NK-92 treated with Interleukin-12 subunit alpha and Interleukin-12 subunit beta, amount 100 ng/mL, for 24 hours (cell line): Measurements from ENCODE around the gene TREH.

Source experiments
- DNase-seq: peaks from one replicate; lab custom pipeline; 2025; lab: John Stamatoyannopoulos, UW

TREH gene

DNA sequence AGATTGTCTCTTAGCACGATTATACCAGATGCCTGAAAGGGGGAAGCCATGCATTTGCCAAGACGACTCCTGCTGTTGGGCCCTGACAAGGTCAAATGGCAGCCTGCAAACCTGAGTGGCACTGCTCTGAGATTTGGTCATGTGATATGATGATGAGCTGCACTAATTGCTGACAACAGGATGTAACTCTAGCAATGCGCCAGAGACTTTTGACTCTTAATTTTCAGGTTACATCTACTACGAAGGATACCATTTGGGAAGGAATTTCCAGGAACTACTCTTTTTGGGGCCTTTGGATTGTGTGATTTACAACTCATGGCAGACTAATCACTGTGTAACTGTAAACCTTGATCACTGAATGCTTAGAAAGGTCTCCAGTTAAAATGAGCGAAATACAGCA is 13.1 kb downstream of the TREH start:
- DNase-seq: no peak

- no peak for DNase-seq
These were observed 15.5 kb downstream of the TREH start for GRCh38 chr11:118663902-118664301.

GRCh38 chr11:118663381-118663780 is 16.1 kb downstream of the TREH start:
- DNase-seq: no peak

DNA sequence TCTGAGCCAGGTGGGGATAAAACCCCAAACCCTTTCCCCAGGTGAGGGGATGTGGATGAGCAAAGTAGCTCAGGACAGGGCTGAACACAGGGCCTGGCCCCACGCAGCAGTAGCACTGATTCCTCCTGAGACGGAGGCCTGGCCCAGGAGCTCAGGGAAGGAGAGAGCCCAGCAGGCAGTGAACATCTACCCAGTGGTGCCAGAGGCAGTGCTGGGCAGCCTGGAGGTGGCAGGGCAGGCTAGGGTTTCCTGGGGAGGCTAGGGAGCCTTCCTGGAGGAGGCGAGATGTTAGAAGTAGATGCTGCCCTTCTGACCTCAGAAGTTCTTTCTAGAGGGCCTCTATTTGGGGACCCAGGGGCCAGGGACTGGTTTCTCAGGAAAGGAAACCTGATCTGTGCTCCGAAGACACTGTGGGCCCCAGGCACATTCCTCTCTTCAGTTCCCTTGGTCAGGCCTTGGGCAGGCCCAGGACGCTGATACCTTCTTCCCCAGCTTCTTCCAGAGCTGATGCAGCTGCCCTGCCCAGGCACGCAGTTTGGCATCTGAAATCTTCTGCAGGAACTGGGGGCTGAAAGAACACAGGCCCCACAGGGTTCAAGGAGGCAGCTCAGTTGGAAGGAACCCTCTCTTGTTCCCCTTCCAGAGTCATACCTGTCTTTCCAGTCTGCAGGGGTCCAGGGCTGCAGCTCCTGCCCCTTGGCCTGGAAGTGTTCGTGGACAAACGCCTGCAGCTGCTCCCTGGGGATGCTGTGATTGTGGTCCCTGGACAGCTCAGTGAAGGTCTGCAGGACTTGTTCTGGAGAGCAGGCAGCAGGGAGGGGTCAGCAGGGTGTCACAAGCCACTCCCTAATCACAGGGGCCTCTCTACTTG is 16.8 kb downstream of the TREH start:
- DNase-seq: no peak

- no peak for DNase-seq
These were observed 17.8 kb downstream of the TREH start for GRCh38 chr11:118661425-118662301.

GRCh38 chr11:118660681-118661424 is 18.6 kb downstream of the TREH start:
- DNase-seq: no peak

- no peak for DNase-seq
These were observed 19.3 kb downstream of the TREH start for GRCh38 chr11:118659953-118660680.

DNA sequence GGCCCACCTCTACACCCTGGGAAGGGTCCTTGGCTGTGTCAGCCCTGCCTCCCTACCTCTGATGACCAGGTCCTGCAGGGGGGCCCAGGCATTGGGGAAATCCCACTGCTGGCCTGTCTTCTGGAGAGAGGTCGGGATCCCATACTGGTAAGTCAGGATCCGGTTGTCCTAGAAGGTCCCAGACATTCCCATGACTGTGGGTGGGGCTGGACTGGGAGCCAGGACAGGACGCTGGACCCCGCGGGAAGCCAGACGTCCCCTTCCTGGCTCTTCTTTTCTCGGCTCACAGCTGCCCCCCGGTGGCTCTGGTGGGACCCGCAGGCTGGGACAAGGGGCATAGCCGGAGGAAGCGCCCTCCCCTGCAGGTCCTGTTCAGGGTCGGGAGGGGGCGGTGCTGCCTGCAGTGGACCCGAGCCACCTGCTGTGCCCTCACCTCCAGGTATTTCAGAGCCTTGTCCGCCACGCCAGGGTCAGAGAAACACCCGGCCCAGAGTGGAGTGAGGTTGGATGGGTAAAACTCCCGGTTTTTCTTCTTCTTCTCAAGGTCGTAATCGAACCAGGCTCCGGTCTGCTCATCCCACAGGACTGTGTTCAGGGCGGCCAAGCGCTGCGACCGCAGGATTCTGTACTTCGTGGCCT is 20.0 kb downstream of the TREH start:
- peak; percentile 70 for DNase-seq

GRCh38 chr11:118658429-118659313 is 20.8 kb downstream of the TREH start:
- no peak for DNase-seq

DNA sequence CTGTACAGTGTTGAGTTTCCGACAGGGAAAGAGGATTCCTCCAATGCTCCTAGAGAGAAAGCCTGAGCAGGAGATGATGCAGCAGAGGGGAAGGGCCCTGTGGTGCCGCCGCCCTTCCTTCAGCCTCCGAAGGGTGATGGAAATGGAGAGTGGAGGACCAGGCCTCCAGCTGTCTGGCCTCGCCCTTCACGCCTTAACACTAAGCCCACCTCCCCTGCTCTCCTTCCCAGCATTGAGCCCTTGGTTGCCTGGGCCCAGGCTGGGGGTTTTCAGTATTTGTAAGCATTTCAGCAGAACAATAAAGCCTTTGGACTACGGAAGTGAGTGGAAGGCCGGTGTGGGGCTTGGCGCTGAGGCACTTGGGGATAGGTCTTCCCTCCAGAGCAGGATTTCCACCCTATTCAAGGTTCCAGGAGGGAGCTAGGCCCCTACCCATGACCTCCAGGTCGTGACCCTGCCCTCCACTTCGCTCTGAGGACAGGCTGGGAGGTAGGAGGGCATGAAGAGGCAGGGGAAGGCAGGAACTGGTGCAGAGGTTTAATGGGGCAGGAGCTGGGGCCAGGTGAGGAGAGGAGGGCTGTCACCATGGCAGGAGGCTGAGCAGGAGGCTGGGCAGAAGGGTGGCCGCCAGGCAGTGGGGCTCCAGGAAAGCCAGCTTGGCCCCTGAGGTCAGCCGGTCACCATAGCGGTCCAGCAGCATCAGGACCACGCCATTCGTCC is 21.6 kb downstream of the TREH start:
- no peak for DNase-seq

GRCh38 chr11:118657238-118657637 is 22.2 kb downstream of the TREH start:
- no peak for DNase-seq

DNA sequence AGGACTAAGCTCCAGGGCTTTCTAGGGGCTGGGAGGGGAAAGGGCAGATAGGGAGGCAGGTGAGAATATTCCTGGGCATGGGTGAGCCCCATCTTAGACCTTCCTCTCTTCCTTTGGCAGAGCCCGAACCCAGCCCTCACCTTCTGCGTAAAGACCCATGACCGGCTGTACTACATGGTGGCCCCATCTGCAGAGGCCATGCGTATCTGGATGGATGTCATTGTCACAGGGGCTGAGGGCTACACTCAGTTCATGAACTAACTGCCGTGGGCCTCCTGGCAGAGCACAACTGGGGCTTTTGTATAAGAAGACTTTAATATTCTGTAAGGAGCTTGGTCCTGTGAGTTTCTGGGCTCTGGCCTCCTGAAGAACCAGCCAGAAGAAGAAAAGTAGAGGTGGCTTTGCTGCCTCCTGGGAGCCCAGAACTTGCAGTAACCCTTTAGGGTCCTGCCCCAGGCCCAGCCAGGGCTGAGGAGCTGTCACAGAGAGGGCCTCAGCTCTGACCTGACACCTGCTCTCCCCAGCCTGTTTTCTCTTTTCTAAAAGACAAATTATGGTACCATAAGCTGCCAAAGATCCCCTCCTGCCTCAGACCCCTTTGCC is 22.8 kb downstream of the TREH start:
- no peak for DNase-seq

DNA sequence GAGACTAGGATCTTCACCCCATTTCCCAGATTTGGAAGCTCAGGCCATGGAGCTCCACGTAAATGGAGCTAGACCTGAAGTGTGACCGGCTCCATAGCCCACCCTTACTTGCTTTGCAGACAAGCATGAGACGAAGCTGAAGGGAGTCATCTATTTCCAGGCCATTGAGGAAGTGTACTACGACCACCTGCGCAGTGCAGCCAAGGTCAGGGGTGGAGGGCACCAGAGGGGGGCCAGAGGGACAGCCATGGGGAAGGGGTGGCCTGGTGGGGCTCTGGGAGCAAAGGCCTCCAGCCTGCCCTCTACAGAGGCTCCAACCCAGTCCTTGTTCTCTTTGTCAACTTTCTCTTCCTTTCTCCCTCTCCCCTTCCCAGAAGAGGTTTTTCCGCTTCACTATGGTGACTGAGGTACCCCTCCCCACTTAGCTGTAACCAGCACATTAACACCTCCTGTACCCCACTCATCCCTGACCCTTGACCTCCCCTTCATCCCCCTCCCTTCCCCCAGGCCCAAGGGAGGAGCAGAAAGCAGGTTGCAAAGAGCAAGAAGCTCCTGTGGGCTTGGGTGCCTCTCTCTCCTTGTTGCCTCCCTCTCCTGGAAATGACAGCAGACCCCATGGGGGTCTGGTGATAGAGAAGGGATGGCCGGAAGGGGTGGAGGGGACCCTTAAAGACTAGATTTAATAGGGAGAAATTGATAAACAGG is 23.8 kb downstream of the TREH start:
- no peak for DNase-seq

- no peak for DNase-seq
These were observed 25.6 kb downstream of the TREH start for GRCh38 chr11:118653684-118654390.

- DNase-seq: no peak
These were observed 26.7 kb downstream of the TREH start for GRCh38 chr11:118652681-118653181.

GRCh38 chr11:118651820-118652219 is 27.6 kb downstream of the TREH start:
- DNase-seq: no peak

GRCh38 chr11:118650366-118650765 is 29.1 kb downstream of the TREH start:
- DNase-seq: no peak

DNA sequence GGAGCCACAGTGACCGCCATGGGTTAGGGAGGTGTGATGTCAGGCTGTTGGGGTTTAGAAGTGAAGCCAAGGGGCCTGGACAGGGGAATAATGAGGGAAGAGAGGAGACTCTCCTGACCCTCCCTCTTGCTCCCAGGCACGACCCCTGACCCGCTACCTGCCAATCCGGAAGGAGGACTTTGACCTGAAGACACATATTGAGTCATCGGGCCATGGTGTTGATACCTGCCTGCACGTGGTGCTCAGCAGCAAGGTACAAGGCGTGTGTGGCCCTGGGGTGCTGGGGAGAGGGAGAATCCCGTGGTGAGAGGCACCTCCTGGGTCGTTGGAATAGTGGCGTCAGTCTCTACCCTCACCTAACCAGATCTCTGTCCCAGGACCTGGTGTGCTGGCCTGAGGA is 29.5 kb downstream of the TREH start:
- DNase-seq: no peak
